Measurements from ENCODE around the gene RAB9B. TPM values are rescaled to one million over a fixed set of nuclear protein-coding genes. Genes with fewer than 3 reads are reported as not detected.

The RAB9B gene
- polyA plus RNA-seq, 3 donors: 0.01 to 0.08 TPM; not detected in 1

DNA sequence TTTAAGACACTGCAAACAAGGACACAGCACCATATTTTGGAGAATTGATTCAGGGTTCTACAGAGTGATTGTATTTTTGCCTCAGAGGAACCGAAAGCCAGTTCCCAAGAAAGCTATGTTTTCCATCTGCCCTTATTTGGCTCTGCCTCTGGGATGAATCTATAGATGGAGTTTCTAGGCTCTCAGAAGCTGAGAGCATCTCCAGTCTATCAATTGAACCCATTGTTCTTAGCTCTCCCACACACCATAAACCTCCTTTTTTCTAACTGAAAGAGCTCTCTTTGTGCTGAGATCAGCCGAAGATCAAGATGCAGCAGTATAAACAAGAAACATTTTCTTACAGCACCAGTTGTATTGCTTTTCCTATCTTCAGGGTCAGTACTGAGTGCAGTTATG is 38.5 kb downstream of the RAB9B start:
- Histone ChIP-seq H3K9me3 (replicated peaks in 1 of 2; ENCODE audit: control insufficient read depth in 1 of 2, insufficient read depth in 1 of 2, low read length in 2 of 2) (no peaks in the 10 kb centered on the region), H2AFZ (ENCODE audit: insufficient read depth, low read depth, low read length, poor library complexity, severe bottlenecking) (no peak overlapping the region), H3K27ac (ENCODE audit: low read depth in 1 of 2, low read length in 2 of 2) (no peak overlapping the region), H3K4me1 (ENCODE audit: control insufficient read depth in 1 of 2, insufficient read depth in 2 of 2, low read length in 2 of 2) (peaks cover 0 to 3% of the 10 kb centered on the region in 2 donors), H3K27me3 (ENCODE audit: control insufficient read depth in 2 of 2, insufficient read depth in 2 of 2, low read length in 2 of 2) (no peaks in the 10 kb centered on the region), H4K20me1 (ENCODE audit: insufficient read depth, low read length) (no peaks in the 10 kb centered on the region), H3K36me3 (replicated peaks in 1 of 2; ENCODE audit: control insufficient read depth in 1 of 2, insufficient read depth in 2 of 2, low read length in 2 of 2) (no peaks in the 10 kb centered on the region), H3K9ac (ENCODE audit: insufficient read depth, low read length, poor library complexity, severe bottlenecking) (no peak overlapping the region), H3K4me3 (replicated peaks in 1 of 3; ENCODE audit: low read depth in 2 of 3, low read length in 3 of 3) (no peak overlapping the region), H3K4me2 (replicated peaks; ENCODE audit: extremely low read depth, low read length, poor library complexity, severe bottlenecking) (no peak overlapping the region), H3K79me2 (ENCODE audit: insufficient read depth, low read length) (no peaks in the 10 kb centered on the region)
- peaks cover 0 to 5% (median 1%) of the 10 kb centered on the region in 3 donors for H3K27me3 Mint-ChIP-seq (ENCODE audit: low read depth in 3 of 3)
- no peaks in the 10 kb centered on the region for H3K36me3 Mint-ChIP-seq
- H3K4me1 Mint-ChIP-seq: peaks cover 9% of the 10 kb centered on the region
- no CpG with 5 or more reads among the region's 2 CpGs for WGBS (ENCODE audit: insufficient coverage)
- DNase-seq: no peak
- H3K27ac Mint-ChIP-seq: no peak overlapping the region
- TF ChIP-seq, protein P1, sequence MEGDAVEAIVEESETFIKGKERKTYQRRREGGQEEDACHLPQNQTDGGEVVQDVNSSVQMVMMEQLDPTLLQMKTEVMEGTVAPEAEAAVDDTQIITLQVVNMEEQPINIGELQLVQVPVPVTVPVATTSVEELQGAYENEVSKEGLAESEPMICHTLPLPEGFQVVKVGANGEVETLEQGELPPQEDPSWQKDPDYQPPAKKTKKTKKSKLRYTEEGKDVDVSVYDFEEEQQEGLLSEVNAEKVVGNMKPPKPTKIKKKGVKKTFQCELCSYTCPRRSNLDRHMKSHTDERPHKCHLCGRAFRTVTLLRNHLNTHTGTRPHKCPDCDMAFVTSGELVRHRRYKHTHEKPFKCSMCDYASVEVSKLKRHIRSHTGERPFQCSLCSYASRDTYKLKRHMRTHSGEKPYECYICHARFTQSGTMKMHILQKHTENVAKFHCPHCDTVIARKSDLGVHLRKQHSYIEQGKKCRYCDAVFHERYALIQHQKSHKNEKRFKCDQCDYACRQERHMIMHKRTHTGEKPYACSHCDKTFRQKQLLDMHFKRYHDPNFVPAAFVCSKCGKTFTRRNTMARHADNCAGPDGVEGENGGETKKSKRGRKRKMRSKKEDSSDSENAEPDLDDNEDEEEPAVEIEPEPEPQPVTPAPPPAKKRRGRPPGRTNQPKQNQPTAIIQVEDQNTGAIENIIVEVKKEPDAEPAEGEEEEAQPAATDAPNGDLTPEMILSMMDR (IDR thresholded peaks at IDR 0.05): no peak
- intact Hi-C loops (cut with micrococcal nuclease): no loop called here
- no peaks in the 10 kb centered on the region for H3K9me3 Mint-ChIP-seq
- H3K4me3 Mint-ChIP-seq: no peak overlapping the region

DNA sequence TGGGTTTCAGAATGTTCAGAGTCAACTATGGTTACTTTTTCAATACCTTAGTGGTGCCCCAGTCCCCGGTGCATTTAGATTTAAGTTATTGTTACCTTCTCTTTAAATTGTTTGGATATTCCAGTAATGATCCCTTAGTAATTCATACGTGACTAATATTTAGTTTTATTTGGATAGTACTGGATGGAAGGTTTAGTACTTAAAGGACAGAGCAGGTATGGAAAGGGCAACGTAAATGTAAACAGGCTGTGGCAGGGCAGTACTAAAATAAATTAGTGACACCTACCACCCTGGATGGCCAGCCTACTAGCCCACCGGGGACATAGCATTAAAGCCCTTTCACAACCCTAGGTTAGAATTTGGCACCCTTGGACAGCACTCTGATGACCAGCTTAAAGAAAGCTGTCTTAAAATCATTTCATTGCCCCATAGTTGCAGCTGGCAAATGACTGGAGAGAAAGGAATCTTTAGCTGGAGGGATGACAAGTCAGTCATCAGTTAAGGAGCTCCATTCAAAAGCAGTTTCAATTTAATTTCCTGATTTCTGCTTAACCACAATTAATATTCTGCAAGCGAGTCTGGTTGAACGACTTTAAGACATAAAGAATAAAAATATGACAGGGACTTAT is 39.0 kb downstream of the RAB9B start:
- Histone ChIP-seq H3K4me2 (replicated peaks; ENCODE audit: extremely low read depth, low read length, poor library complexity, severe bottlenecking) (no peak overlapping the region), H3K36me3 (replicated peaks in 1 of 2; ENCODE audit: control insufficient read depth in 1 of 2, insufficient read depth in 2 of 2, low read length in 2 of 2) (no peaks in the 10 kb centered on the region), H3K79me2 (ENCODE audit: insufficient read depth, low read length) (no peaks in the 10 kb centered on the region), H3K27ac (ENCODE audit: low read depth in 1 of 2, low read length in 2 of 2) (no peak overlapping the region), H3K9me3 (replicated peaks in 1 of 2; ENCODE audit: control insufficient read depth in 1 of 2, insufficient read depth in 1 of 2, low read length in 2 of 2) (no peaks in the 10 kb centered on the region), H3K27me3 (ENCODE audit: control insufficient read depth in 2 of 2, insufficient read depth in 2 of 2, low read length in 2 of 2) (no peaks in the 10 kb centered on the region), H2AFZ (ENCODE audit: insufficient read depth, low read depth, low read length, poor library complexity, severe bottlenecking) (no peak overlapping the region), H4K20me1 (ENCODE audit: insufficient read depth, low read length) (no peaks in the 10 kb centered on the region), H3K4me1 (ENCODE audit: control insufficient read depth in 1 of 2, insufficient read depth in 2 of 2, low read length in 2 of 2) (peaks cover 0 to 3% of the 10 kb centered on the region in 2 donors), H3K9ac (ENCODE audit: insufficient read depth, low read length, poor library complexity, severe bottlenecking) (no peak overlapping the region), H3K4me3 (replicated peaks in 1 of 3; ENCODE audit: low read depth in 2 of 3, low read length in 3 of 3) (no peak overlapping the region)
- no CpG with 5 or more reads among the region's 6 CpGs for WGBS (ENCODE audit: insufficient coverage)
- Mint-ChIP-seq H3K27me3 (ENCODE audit: low read depth in 3 of 3) (peaks cover 0 to 4% (median 1%) of the 10 kb centered on the region in 3 donors), H3K4me1 (peaks cover 9% of the 10 kb centered on the region), H3K9me3 (no peaks in the 10 kb centered on the region), H3K4me3 (no peak overlapping the region), H3K27ac (no peak overlapping the region), H3K36me3 (no peaks in the 10 kb centered on the region)
- intact Hi-C loops (cut with micrococcal nuclease): no loop called here
- DNase-seq: no peak
- TF ChIP-seq, protein P1 (IDR thresholded peaks at IDR 0.05): no peak

Data from CD14-positive monocyte (primary cell).